ENCODE data around the gene GMCL1.

GMCL1 gene

DNA sequence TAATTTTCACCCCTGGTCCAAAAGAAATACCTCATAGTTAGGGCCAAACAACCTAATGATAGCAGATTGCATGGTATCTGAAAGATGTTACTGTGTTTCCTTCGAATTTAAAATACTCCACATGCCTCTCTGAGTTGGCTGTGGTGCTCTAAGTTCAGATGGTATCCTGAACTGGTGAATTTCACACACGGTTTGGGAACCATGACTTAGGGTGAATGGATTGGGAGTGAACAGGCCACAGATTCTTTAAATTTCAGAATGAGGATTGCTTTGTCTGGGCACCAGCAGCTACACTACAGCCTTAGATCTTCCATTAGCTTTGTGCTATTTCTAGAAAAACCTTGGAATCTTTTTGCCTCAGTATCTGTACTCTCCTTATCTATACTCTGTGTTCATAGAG, 6.2 kb downstream of the GMCL1 start:
- Histone ChIP-seq H3K4me2 (ENCODE audit: low read length) (peak overlapping the region; percentile 45), H3K4me3 (ENCODE audit: low read length) (peak overlapping the region; percentile 18), H3K79me2 (ENCODE audit: control insufficient read depth, low read length) (peaks cover 71% of the 10 kb centered on the region), H3K9me2 (replicated peaks; ENCODE audit: control insufficient read depth, low read length) (no peaks in the 10 kb centered on the region), H3K27me3 (ENCODE audit: control insufficient read depth, low read length) (no peaks in the 10 kb centered on the region), H3K27ac (ENCODE audit: low read depth, low read length) (no peak overlapping the region), H4K20me1 (ENCODE audit: control insufficient read depth, insufficient read depth, low read depth, low read length) (no peaks in the 10 kb centered on the region), H3K9me3 (ENCODE audit: control insufficient read depth, insufficient read depth, low read length) (no peaks in the 10 kb centered on the region), H3K36me3 (ENCODE audit: control insufficient read depth, low read length) (peaks cover 56% of the 10 kb centered on the region), H3K4me1 (ENCODE audit: control insufficient read depth, low read length) (peaks cover 59% of the 10 kb centered on the region), H3F3A (ENCODE audit: control insufficient read depth, insufficient read depth) (no peaks in the 10 kb centered on the region)
- TF ChIP-seq EZH2phosphoT487 (IDR thresholded peaks at IDR 0.05; ENCODE audit: borderline replicate concordance, low read length) = no peak
- TF ChIP-seq, protein P1, sequence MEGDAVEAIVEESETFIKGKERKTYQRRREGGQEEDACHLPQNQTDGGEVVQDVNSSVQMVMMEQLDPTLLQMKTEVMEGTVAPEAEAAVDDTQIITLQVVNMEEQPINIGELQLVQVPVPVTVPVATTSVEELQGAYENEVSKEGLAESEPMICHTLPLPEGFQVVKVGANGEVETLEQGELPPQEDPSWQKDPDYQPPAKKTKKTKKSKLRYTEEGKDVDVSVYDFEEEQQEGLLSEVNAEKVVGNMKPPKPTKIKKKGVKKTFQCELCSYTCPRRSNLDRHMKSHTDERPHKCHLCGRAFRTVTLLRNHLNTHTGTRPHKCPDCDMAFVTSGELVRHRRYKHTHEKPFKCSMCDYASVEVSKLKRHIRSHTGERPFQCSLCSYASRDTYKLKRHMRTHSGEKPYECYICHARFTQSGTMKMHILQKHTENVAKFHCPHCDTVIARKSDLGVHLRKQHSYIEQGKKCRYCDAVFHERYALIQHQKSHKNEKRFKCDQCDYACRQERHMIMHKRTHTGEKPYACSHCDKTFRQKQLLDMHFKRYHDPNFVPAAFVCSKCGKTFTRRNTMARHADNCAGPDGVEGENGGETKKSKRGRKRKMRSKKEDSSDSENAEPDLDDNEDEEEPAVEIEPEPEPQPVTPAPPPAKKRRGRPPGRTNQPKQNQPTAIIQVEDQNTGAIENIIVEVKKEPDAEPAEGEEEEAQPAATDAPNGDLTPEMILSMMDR (IDR thresholded peaks at IDR 0.05; ENCODE audit: low read depth, low read length, poor library complexity, severe bottlenecking) = no peak

DNA sequence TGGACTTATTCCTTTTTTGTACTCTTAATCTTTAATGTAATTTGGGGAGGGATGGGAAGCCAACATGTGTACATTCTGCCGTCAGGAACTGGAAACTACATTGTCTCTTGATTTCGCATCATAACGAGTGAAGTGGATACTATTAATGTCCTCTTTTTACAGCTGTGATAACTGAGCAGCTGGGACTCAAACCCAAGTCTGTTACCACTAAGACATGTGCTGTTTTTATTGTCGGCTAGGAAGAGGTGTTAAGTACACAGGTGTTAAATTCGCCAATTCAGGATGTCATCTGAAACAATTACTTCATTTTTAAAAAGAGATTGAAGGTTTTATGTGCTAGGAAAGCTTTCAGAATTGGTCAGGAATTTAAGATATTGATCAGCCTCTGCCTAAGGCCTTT, 6.9 kb downstream of the GMCL1 start:
- Histone ChIP-seq H3F3A (ENCODE audit: control insufficient read depth, insufficient read depth) (no peaks in the 10 kb centered on the region), H3K4me3 (ENCODE audit: low read length) (peak overlapping the region; percentile 18), H3K27me3 (ENCODE audit: control insufficient read depth, low read length) (no peaks in the 10 kb centered on the region), H4K20me1 (ENCODE audit: control insufficient read depth, insufficient read depth, low read depth, low read length) (no peaks in the 10 kb centered on the region), H3K4me1 (ENCODE audit: control insufficient read depth, low read length) (peaks cover 53% of the 10 kb centered on the region), H3K79me2 (ENCODE audit: control insufficient read depth, low read length) (peaks cover 65% of the 10 kb centered on the region), H3K9me3 (ENCODE audit: control insufficient read depth, insufficient read depth, low read length) (no peaks in the 10 kb centered on the region), H3K36me3 (ENCODE audit: control insufficient read depth, low read length) (peaks cover 54% of the 10 kb centered on the region), H3K9me2 (replicated peaks; ENCODE audit: control insufficient read depth, low read length) (no peaks in the 10 kb centered on the region), H3K27ac (ENCODE audit: low read depth, low read length) (no peak overlapping the region), H3K4me2 (ENCODE audit: low read length) (peak overlapping the region; percentile 45)
- TF ChIP-seq, protein P1 (IDR thresholded peaks at IDR 0.05; ENCODE audit: low read depth, low read length, poor library complexity, severe bottlenecking) = no peak
- no peak for TF ChIP-seq EZH2phosphoT487 (IDR thresholded peaks at IDR 0.05; ENCODE audit: borderline replicate concordance, low read length)

DNA sequence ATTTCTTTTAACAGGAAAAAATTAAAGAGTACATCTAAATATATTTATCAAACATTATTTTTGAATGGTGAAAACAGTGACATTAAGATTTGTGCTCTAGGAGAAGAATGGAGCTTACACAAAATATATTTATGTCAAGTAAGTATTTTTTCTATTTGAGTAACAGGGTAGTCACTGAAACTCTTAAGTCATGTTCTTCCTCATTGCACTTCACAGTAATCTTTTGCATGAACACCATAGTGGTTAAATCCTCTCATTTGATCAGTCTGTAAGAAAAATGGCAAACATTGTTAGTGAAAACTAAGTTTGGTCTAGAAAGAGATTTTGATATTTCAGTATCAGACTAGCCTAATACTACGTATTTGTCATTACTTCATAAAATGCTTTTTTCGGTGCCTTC, 8.1 kb downstream of the GMCL1 start:
- no peaks in the 10 kb centered on the region for H3F3A ChIP-seq (ENCODE audit: control insufficient read depth, insufficient read depth)
- no peak overlapping the region for H3K4me2 ChIP-seq (ENCODE audit: low read length)
- H3K4me3 ChIP-seq (ENCODE audit: low read length) = no peak overlapping the region
- H3K4me1 ChIP-seq (ENCODE audit: control insufficient read depth, low read length) = peaks cover 41% of the 10 kb centered on the region
- peaks cover 54% of the 10 kb centered on the region for H3K36me3 ChIP-seq (ENCODE audit: control insufficient read depth, low read length)
- no peaks in the 10 kb centered on the region for H3K9me2 ChIP-seq (replicated peaks; ENCODE audit: control insufficient read depth, low read length)
- no peak overlapping the region for H3K27ac ChIP-seq (ENCODE audit: low read depth, low read length)
- TF ChIP-seq, protein P1 (IDR thresholded peaks at IDR 0.05; ENCODE audit: low read depth, low read length, poor library complexity, severe bottlenecking) = no peak
- no peak for TF ChIP-seq EZH2phosphoT487 (IDR thresholded peaks at IDR 0.05; ENCODE audit: borderline replicate concordance, low read length)
- no peaks in the 10 kb centered on the region for H4K20me1 ChIP-seq (ENCODE audit: control insufficient read depth, insufficient read depth, low read depth, low read length)
- peaks cover 52% of the 10 kb centered on the region for H3K79me2 ChIP-seq (ENCODE audit: control insufficient read depth, low read length)
- H3K27me3 ChIP-seq (ENCODE audit: control insufficient read depth, low read length) = no peaks in the 10 kb centered on the region
- no peaks in the 10 kb centered on the region for H3K9me3 ChIP-seq (ENCODE audit: control insufficient read depth, insufficient read depth, low read length)

Measured in DOHH2 (cell line).